ENCODE results near the gene SLC9C1. TPM values are rescaled to one million over a fixed set of nuclear protein-coding genes. Genes with fewer than 3 reads are reported as not detected.

Gene SLC9C1
- total RNA-seq, 2 experiments from 2014 or later = not detected

DNA sequence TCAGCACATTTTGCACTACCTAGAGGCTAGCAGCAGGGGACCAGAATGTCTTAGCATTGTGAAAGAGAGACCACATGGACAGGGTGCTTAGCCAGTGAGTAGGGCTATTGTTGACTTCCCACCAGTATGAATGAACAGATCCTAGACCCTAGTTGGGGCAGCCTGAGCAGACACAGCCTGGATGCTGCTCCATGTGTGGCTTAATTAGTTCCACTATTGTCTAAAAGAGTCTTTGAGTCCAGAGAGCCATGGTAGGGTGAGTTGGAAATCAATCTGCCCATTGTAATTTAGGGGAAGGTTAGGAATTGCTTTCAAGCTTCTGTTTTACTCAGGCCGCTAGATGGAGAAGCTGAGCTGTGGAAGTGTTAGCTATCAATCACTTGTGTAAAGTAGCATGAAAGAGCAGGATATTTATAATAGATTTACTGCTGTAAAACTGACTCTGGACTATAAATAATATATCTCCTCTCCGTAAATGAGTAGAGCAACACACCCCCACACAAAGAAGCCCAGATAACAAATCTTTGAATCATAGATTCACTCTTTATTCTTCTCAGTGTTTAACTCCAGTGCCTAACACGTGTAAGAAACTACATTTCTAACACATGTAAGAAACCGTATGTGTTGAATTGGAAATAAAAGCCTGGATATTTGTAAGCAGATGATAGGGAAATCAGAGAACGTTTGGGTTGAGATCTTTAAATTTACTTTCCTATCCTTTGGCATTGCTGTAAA is 156.9 kb downstream of the SLC9C1 start:
- H3K36me3 Mint-ChIP-seq (ENCODE audit: low read depth) = no peaks in the 10 kb centered on the region
- peaks cover 36% of the 10 kb centered on the region for H3K4me1 Mint-ChIP-seq (ENCODE audit: low read depth)

GRCh38 chr3:112136046-112136445 is 158.0 kb downstream of the SLC9C1 start:
- H3K27ac Mint-ChIP-seq = no peak overlapping the region
- no peak for DNase-seq
- H3K36me3 Mint-ChIP-seq (ENCODE audit: low read depth) = no peaks in the 10 kb centered on the region
- H3K4me3 Mint-ChIP-seq = no peak overlapping the region
- POLR2A ChIA-PET = interaction anchor here (1.2 kb wide), 1 partner anchor 11 kb away, joined by 3 read pairs; no protein-coding TSS in a partner anchor
- no peaks in the 10 kb centered on the region for H3K9me3 Mint-ChIP-seq (ENCODE audit: insufficient read depth)
- H3K4me1 Mint-ChIP-seq (ENCODE audit: low read depth) = peaks cover 38% of the 10 kb centered on the region
- CTCF ChIA-PET = interaction anchor here (0.9 to 5.1 kb wide), 14 partner anchors 8 to 384 kb away, joined by 3 to 35 read pairs (median 4); partner anchors contain the start of genes BTLA and SLC9C1
- no peaks in the 10 kb centered on the region for H3K27me3 Mint-ChIP-seq (ENCODE audit: low read depth)
- no peak for ATAC-seq

More for the DNA sequence above, 156.9 kb downstream of the SLC9C1 start:
- DNase-seq (peak; percentile 67), ATAC-seq (no peak)
- Mint-ChIP-seq H3K9me3 (ENCODE audit: insufficient read depth) (no peaks in the 10 kb centered on the region), H3K4me3 (no peak overlapping the region), H3K27ac (no peak overlapping the region), H3K27me3 (ENCODE audit: low read depth) (no peaks in the 10 kb centered on the region)
- ChIA-PET CTCF (interaction anchor here (0.5 to 5.1 kb wide), 22 partner anchors 8 to 383 kb away, joined by 3 to 35 read pairs (median 5); partner anchors contain the start of genes BTLA, CD200 and SLC9C1), POLR2A (no interaction called here)

GRCh38 chr3:112134335-112135124 is 159.5 kb downstream of the SLC9C1 start:
- H3K4me1 Mint-ChIP-seq (ENCODE audit: low read depth) = peaks cover 51% of the 10 kb centered on the region
- ChIA-PET POLR2A (no interaction called here), CTCF (interaction anchor here (1.4 to 3.1 kb wide), 3 partner anchors 23 to 365 kb away, joined by 3 to 25 read pairs (median 14); partner anchors contain the start of genes BTLA and SLC9C1)
- no peaks in the 10 kb centered on the region for H3K9me3 Mint-ChIP-seq (ENCODE audit: insufficient read depth)
- H3K4me3 Mint-ChIP-seq = no peak overlapping the region
- no peaks in the 10 kb centered on the region for H3K27me3 Mint-ChIP-seq (ENCODE audit: low read depth)
- peak; percentile 37 for ATAC-seq
- H3K36me3 Mint-ChIP-seq (ENCODE audit: low read depth) = peaks cover 3% of the 10 kb centered on the region
- no peak overlapping the region for H3K27ac Mint-ChIP-seq
- no peak for DNase-seq

DNA sequence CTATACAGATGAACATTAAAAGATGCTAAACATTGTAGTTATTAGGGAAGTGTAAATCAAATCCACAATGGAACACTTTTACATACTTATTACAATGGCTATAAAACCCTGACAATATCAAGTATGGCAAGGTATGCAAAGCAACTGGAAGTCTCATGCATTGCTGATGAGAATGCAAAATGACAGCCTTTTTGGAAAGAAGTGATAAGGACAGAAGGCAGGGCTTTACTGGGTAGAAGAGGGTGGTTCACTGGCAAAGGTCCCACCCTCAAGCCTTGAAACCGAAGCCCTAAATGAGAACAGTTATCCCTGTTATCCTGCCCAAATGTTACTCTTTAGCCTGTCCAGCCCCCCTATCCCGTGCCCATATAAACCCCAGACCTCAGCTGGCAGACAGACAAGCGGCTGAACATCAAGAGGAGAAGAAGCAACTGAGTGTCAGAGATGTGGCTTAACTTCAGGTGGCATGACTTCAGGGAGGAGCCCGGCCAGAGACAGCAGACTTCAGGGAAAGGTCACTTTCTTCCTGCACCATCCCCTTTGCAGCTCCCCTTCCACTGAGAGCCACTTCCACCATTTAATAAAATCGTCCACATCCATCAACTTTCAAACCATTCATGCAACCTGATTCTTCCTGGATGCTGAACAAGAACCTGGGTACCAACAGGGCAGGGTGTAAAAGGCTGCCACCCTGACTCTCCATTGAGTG is 160.2 kb downstream of the SLC9C1 start:
- Mint-ChIP-seq H3K9me3 (ENCODE audit: insufficient read depth) (no peaks in the 10 kb centered on the region), H3K27me3 (ENCODE audit: low read depth) (no peaks in the 10 kb centered on the region), H3K4me3 (peak overlapping the region; percentile 76), H3K4me1 (ENCODE audit: low read depth) (peaks cover 58% of the 10 kb centered on the region), H3K27ac (peak overlapping the region; percentile 83), H3K36me3 (ENCODE audit: low read depth) (peaks cover 3% of the 10 kb centered on the region)
- CTCF ChIA-PET = interaction anchor here (1.4 to 3.0 kb wide), 4 partner anchors 19 to 188 kb away, joined by 3 to 25 read pairs (median 4); partner anchors contain the start of gene SLC9C1
- ATAC-seq (no peak), DNase-seq (no peak)
- POLR2A ChIA-PET = interaction anchor here (0.5 to 0.6 kb wide), 2 partner anchors 9 to 186 kb away, joined by 3 read pairs; no protein-coding TSS in a partner anchor

DNA sequence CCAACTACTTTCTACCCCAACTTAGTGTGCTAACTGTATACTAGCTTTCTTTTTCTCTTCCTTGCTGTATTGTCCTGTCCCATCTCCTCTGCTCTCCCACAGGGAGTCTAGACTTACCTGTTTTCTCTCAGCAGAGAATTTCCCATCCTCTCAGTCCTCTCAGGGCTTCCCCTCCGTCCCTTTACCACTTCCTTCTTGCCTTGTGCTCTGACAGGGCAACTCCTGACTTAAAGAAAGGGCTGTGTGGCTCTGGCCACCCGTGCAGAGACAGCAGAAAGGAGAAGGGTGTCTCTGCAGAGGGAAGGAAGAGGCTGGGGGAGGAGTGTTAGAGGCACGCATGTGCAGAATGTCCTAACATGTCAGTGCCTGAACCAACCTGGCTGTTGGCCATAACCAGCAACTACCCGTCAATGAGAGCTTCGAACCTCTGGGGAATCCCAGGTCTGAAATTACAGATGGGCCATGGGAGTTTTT is 161.0 kb downstream of the SLC9C1 start, which contains the start of gene GCSAM:
Gene GCSAM (minus strand): TSS at position 274 of the 474 bp plus-strand sequence. CDS start 128 bp downstream, at position 146.
- Mint-ChIP-seq H3K4me3 (peak within 1 kb of the TSS; percentile 76), H3K27me3 (ENCODE audit: low read depth) (no peaks in the 10 kb centered on the region), H3K27ac (peak within 1 kb of the TSS; percentile 83), H3K9me3 (ENCODE audit: insufficient read depth) (no peaks in the 10 kb centered on the region), H3K4me1 (ENCODE audit: low read depth) (peaks cover 66% of the 10 kb centered on the region), H3K36me3 (ENCODE audit: low read depth) (peaks cover 7% of the 10 kb centered on the region)
- DNase-seq = peak; percentile 68
- ChIA-PET CTCF (interaction anchor here (0.7 to 3.0 kb wide), 7 partner anchors 18 to 387 kb away, joined by 3 to 25 read pairs (median 4); partner anchors contain the start of gene SLC9C1), POLR2A (interaction anchor here (0.5 to 1.0 kb wide), 4 partner anchors 8 to 410 kb away, joined by 3 to 6 read pairs (median 3); no protein-coding TSS in a partner anchor)
- ATAC-seq = peak; percentile 76

DNA sequence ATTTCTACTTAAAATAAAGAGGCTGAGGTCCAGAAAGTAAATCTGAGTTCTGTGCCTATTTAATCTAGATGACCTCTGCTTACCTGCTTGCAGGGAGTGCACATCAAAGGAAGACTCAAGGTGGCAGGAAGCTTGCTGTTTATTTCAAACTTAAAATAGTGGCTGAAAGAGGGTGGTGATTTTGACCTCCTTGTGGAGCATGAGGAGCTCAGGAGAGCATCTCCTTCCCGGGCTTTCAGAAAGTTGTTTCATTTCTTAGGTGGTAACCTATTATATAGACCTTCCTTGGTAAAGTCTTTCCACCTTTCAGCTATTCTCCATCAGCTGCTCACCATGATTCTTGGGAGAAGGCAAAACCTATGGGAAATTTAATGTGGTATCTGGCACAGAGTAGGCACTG is 161.5 kb downstream of the SLC9C1 start:
- H3K4me3 Mint-ChIP-seq = peak overlapping the region; percentile 76
- H3K27me3 Mint-ChIP-seq (ENCODE audit: low read depth) = no peaks in the 10 kb centered on the region
- ChIA-PET POLR2A (interaction anchor here (0.6 to 1.0 kb wide), 2 partner anchors 15 to 410 kb away, joined by 3 to 6 read pairs; no protein-coding TSS in a partner anchor), CTCF (interaction anchor here (0.7 to 3.0 kb wide), 6 partner anchors 18 to 387 kb away, joined by 3 to 25 read pairs (median 4); partner anchors contain the start of gene SLC9C1)
- DNase-seq (no peak), ATAC-seq (peak; percentile 13)
- peak overlapping the region; percentile 83 for H3K27ac Mint-ChIP-seq
- peaks cover 70% of the 10 kb centered on the region for H3K4me1 Mint-ChIP-seq (ENCODE audit: low read depth)
- peaks cover 7% of the 10 kb centered on the region for H3K36me3 Mint-ChIP-seq (ENCODE audit: low read depth)
- no peaks in the 10 kb centered on the region for H3K9me3 Mint-ChIP-seq (ENCODE audit: insufficient read depth)

GRCh38 chr3:112132088-112132487 is 161.9 kb downstream of the SLC9C1 start:
- Mint-ChIP-seq H3K4me3 (peak overlapping the region; percentile 76), H3K36me3 (ENCODE audit: low read depth) (peaks cover 7% of the 10 kb centered on the region), H3K4me1 (ENCODE audit: low read depth) (peaks cover 72% of the 10 kb centered on the region), H3K9me3 (ENCODE audit: insufficient read depth) (no peaks in the 10 kb centered on the region), H3K27ac (peak overlapping the region; percentile 14), H3K27me3 (ENCODE audit: low read depth) (no peaks in the 10 kb centered on the region)
- ATAC-seq (no peak), DNase-seq (no peak)
- ChIA-PET POLR2A (interaction anchor here (1.0 kb wide), 1 partner anchor 15 kb away, joined by 6 read pairs; no protein-coding TSS in a partner anchor), CTCF (interaction anchor here (1.1 to 3.0 kb wide), 5 partner anchors 17 to 388 kb away, joined by 3 to 25 read pairs (median 5); partner anchors contain the start of gene SLC9C1)

GRCh38 chr3:112131111-112131510 is 162.9 kb downstream of the SLC9C1 start:
- ChIA-PET POLR2A (interaction anchor here (0.8 kb wide), 1 partner anchor 16 kb away, joined by 4 read pairs; no protein-coding TSS in a partner anchor), CTCF (interaction anchor here (2.2 kb wide), 1 partner anchor 12 kb away, joined by 5 read pairs; no protein-coding TSS in a partner anchor)
- peaks cover 10% of the 10 kb centered on the region for H3K36me3 Mint-ChIP-seq (ENCODE audit: low read depth)
- H3K4me3 Mint-ChIP-seq = no peak overlapping the region
- H3K9me3 Mint-ChIP-seq (ENCODE audit: insufficient read depth) = no peaks in the 10 kb centered on the region
- DNase-seq = no peak
- H3K27ac Mint-ChIP-seq = no peak overlapping the region
- no peaks in the 10 kb centered on the region for H3K27me3 Mint-ChIP-seq (ENCODE audit: low read depth)
- no peak for ATAC-seq
- peaks cover 81% of the 10 kb centered on the region for H3K4me1 Mint-ChIP-seq (ENCODE audit: low read depth)

DNA sequence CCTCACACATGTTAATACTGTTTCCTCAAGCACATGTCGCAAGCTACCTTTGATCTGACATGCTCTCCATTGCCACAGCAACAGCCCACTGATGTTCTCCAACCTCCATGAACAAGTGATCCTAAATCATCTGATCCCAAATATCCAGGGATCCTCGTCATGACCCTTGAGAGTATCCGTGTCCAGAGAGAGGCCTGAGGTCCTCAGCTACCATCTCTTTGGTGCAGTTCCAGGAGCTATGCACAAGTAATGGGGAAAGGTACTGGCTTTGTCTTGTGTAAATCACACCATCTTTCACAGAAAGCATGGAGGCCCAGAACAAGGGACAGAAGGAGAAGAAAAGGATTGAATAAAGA is 163.4 kb downstream of the SLC9C1 start:
- POLR2A ChIA-PET = interaction anchor here (0.8 kb wide), 1 partner anchor 16 kb away, joined by 4 read pairs; no protein-coding TSS in a partner anchor
- ATAC-seq (no peak), DNase-seq (no peak)
- Mint-ChIP-seq H3K9me3 (ENCODE audit: insufficient read depth) (no peaks in the 10 kb centered on the region), H3K36me3 (ENCODE audit: low read depth) (peaks cover 14% of the 10 kb centered on the region), H3K4me3 (no peak overlapping the region), H3K27me3 (ENCODE audit: low read depth) (no peaks in the 10 kb centered on the region), H3K27ac (no peak overlapping the region), H3K4me1 (ENCODE audit: low read depth) (peaks cover 84% of the 10 kb centered on the region)
- CTCF ChIA-PET = interaction anchor here (1.4 to 4.1 kb wide), 3 partner anchors 11 to 163 kb away, joined by 4 to 29 read pairs (median 5); partner anchors contain the start of gene SLC9C1

DNA sequence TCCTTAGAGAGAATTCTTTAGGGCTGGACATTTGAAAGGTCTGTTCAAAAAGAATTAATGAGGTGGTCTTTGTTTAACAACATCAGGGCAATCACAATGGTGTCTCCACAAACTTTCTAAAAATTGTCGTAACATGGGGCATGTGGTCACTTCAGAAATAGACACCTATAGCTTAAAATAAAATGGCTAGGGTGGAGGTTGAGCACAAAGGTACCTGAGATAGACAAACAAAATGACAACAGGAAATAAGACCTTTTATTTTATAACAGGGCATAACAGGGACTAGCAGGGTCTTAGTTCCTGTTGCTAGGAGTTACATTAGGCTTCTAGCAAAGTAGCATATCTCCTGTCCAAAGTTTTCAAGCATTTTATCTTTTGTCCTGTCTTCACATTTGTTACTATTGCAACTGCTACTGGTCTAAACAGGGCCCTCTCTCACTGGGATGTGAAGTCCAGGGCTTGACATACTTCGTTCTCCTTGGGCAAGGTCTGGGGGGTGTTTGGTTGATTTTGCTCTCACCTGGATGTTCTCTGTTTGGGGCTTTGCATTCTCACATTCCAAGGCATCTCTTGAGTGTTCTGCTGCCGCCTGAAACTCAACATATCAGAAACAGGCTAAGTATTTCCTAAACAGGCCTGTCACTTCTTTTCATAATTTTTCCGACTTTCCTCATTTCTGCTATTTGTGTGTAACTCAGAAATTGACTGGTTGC is 163.9 kb downstream of the SLC9C1 start:
- no peak overlapping the region for H3K27ac Mint-ChIP-seq
- no peak overlapping the region for H3K4me3 Mint-ChIP-seq
- no peaks in the 10 kb centered on the region for H3K9me3 Mint-ChIP-seq (ENCODE audit: insufficient read depth)
- peaks cover 85% of the 10 kb centered on the region for H3K4me1 Mint-ChIP-seq (ENCODE audit: low read depth)
- H3K27me3 Mint-ChIP-seq (ENCODE audit: low read depth) = no peaks in the 10 kb centered on the region
- peaks cover 17% of the 10 kb centered on the region for H3K36me3 Mint-ChIP-seq (ENCODE audit: low read depth)
- CTCF ChIA-PET = interaction anchor here (1.4 to 4.1 kb wide), 3 partner anchors 11 to 164 kb away, joined by 4 to 29 read pairs (median 5); partner anchors contain the start of gene SLC9C1
- POLR2A ChIA-PET = interaction anchor here (0.8 kb wide), 1 partner anchor 15 kb away, joined by 4 read pairs; no protein-coding TSS in a partner anchor
- no peak for ATAC-seq
- no peak for DNase-seq
